Bronchial epithelial cell (primary cell): ENCODE data around the gene SYT7. TPM values are rescaled to one million over a fixed set of nuclear protein-coding genes. Genes with fewer than 3 reads are reported as not detected.
A peak's percentile ranks its signal among the peaks of the same experiment; 100 is the strongest.

Source experiments
- DNase-seq: peaks from one replicate; pipeline ENCODE4 v3.0.0-alpha.2; 2010; ENCODE audit warnings: low read depth
- FAIRE-seq: peaks from 2 replicates; lab custom pipeline; 2011; peaks lifted over from hg19 to GRCh38; lab: Jason Lieb, UNC
- H3K27me3 ChIP-seq: 2 replicates; pipeline ENCODE4 v1.5.1; 2011; ENCODE audit warnings: low read length; ENCODE audit not compliant: control insufficient read depth, insufficient read depth
- H3K36me3 ChIP-seq: 2 replicates; pipeline ENCODE4 v1.5.1; 2011; ENCODE audit warnings: low read length; ENCODE audit not compliant: control insufficient read depth, insufficient read depth
- H3K4me3 ChIP-seq: 2 replicates; pipeline ENCODE4 v1.5.1; 2011; ENCODE audit warnings: mild to moderate bottlenecking, low read depth, low read length, control low read depth
- total RNA-seq: library from RNA; depleted of rRNA; stranded (reverse); fragments of >200 nt; gene quantifications from 2 replicates; pipeline ENCODE4 v1.2.1, GENCODE V29; 2014
- TF ChIP-seq, protein P1 (sequence below): IDR thresholded peaks from 2 replicates; pipeline ENCODE4 v1.5.1; 2011; ENCODE audit warnings: mild to moderate bottlenecking, moderate library complexity, low read length, control low read depth, inconsistent platforms; ENCODE audit not compliant: insufficient read depth, severe bottlenecking

SYT7 gene
- total RNA-seq, 1 donor from 2014 or later = 21.1 TPM

DNA sequence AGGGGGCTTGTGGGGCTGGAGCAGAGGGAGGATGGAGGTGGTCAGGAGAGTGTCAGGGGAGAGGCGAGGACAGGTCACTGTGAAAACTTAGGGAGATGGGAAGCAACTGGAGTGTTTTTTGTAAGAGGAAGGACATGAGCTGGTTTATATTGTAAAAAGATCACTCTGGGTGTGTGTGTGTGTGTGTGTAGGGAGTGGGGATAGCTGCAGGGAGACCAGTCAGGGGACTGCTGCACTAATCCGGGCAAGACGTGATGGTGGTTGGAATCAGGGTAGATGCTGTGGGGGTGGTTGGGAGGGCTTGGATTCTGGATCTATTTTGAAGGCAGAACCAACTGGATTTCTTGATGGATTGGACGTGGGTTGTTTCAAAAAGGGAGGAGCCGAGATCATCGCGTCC lies 11.3 kb upstream of the SYT7 start:
- Histone ChIP-seq H3K36me3 (no peaks in the 10 kb centered on the region), H3K27me3 (peaks cover 2% of the 10 kb centered on the region), H3K4me3 (no peak overlapping the region)
- DNase-seq (no peak), FAIRE-seq (no peak)
- TF ChIP-seq, protein P1, sequence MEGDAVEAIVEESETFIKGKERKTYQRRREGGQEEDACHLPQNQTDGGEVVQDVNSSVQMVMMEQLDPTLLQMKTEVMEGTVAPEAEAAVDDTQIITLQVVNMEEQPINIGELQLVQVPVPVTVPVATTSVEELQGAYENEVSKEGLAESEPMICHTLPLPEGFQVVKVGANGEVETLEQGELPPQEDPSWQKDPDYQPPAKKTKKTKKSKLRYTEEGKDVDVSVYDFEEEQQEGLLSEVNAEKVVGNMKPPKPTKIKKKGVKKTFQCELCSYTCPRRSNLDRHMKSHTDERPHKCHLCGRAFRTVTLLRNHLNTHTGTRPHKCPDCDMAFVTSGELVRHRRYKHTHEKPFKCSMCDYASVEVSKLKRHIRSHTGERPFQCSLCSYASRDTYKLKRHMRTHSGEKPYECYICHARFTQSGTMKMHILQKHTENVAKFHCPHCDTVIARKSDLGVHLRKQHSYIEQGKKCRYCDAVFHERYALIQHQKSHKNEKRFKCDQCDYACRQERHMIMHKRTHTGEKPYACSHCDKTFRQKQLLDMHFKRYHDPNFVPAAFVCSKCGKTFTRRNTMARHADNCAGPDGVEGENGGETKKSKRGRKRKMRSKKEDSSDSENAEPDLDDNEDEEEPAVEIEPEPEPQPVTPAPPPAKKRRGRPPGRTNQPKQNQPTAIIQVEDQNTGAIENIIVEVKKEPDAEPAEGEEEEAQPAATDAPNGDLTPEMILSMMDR = no peak

DNA sequence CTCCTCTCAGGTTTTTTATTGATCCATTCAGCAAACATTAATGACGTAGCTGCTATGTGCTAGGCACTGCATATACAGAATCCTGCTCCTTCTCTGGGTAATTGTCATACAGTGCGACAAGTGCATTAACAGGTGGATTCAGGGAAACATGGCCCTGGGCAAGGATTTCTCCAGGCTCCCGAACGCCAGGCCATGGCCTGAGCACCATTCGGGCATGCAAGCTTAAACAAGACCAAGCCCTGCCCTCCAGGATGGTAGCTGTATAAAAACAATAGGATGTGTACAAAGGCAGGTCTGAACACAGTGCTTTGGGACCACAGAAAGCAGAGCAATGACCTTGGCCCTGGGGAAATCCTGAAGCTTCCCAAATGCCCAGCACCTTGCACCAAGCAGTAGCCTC lies 9.1 kb upstream of the SYT7 start:
- peak; percentile 69 for DNase-seq
- no peaks in the 10 kb centered on the region for H3K36me3 ChIP-seq
- FAIRE-seq = no peak
- H3K4me3 ChIP-seq = no peak overlapping the region
- peaks cover 2% of the 10 kb centered on the region for H3K27me3 ChIP-seq
- TF ChIP-seq, protein P1 = no peak

DNA sequence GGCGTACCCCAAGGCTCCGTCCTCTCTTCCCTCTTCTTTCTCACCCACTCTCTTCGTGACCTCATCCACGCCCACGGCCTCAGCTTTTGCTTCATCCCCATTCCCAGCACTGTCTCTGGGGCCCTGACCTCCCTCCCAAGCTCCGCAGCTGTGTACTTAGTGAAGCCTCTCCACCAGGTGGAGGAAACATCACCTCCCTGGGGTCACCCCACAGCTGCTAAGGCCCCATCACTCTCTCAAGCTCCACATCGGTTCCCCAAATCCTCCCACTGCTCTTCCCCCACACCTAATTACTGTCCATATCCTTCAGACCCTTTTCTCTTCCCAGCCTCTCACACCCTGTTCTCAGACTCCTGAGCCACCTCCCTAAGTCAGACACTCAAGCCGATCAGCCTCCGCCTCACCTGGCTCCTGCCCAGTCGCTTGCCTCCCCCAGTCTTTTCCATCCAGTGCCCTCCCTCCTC lies 7.9 kb upstream of the SYT7 start:
- Histone ChIP-seq H3K36me3 (no peaks in the 10 kb centered on the region), H3K4me3 (peak overlapping the region; percentile 50), H3K27me3 (peaks cover 2% of the 10 kb centered on the region)
- FAIRE-seq = no peak
- TF ChIP-seq, protein P1 = no peak
- DNase-seq = peak; percentile 24

DNA sequence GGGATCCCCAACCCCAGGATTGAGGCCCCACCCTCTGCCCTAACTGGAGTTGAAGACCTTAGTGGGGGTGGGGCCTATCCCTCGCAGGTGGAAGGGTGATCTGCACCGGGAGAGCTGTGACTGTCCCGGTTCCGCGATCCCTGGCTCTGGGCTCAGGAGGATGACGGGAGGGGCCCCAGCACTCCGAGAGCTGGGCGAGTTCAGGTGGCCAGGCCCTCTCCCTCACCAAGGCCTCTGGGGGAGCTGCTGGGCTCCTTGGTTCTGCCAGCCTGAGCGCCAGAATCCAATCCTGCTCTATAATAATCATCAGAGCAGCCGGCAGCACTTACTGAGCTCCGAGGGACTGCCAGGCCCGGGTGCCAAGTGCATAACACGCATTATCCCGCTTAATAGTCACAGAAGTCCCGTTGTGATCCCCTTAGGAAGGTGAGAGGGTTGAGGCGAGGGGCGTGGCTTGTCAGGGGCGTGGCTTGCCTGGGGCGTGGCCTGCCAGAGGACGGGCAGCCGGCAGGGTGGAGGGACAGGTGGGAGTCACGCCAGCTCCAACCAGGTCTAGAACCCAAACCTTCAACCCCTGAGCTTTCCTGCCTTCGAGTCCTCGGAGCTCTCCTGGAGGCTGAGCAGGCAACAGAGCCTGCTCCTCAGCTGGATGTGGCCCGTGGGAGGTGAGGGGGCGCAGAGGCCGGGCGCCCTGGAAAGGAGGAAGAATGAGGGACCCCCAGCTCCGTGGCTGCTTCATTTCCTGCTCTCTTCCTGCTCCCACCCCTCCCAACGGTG lies 7.3 kb upstream of the SYT7 start:
- Histone ChIP-seq H3K27me3 (peaks cover 2% of the 10 kb centered on the region), H3K4me3 (peak overlapping the region; percentile 50), H3K36me3 (no peaks in the 10 kb centered on the region)
- peak; percentile 38 for DNase-seq
- FAIRE-seq = no peak
- TF ChIP-seq, protein P1 = peak; percentile 46

- FAIRE-seq (no peak), DNase-seq (no peak)
- Histone ChIP-seq H3K4me3 (peak overlapping the region; percentile 50), H3K36me3 (no peaks in the 10 kb centered on the region), H3K27me3 (peaks cover 2% of the 10 kb centered on the region)
- TF ChIP-seq, protein P1 = no peak
Observed at GRCh38 chr11:61587541-61587941, 6.7 kb upstream of the SYT7 start.
